HG03060 (cell line): Measurements from ENCODE around the gene UBE3B.

Experiments
- ATAC-seq: cut with Tn5 transposase; IDR thresholded peaks from one replicate; pipeline ENCODE4 v1.9.1; 2021; ENCODE audit warnings: low read depth, moderate number of reproducible peaks; ENCODE audit not compliant: unreplicated experiment

Gene UBE3B

DNA sequence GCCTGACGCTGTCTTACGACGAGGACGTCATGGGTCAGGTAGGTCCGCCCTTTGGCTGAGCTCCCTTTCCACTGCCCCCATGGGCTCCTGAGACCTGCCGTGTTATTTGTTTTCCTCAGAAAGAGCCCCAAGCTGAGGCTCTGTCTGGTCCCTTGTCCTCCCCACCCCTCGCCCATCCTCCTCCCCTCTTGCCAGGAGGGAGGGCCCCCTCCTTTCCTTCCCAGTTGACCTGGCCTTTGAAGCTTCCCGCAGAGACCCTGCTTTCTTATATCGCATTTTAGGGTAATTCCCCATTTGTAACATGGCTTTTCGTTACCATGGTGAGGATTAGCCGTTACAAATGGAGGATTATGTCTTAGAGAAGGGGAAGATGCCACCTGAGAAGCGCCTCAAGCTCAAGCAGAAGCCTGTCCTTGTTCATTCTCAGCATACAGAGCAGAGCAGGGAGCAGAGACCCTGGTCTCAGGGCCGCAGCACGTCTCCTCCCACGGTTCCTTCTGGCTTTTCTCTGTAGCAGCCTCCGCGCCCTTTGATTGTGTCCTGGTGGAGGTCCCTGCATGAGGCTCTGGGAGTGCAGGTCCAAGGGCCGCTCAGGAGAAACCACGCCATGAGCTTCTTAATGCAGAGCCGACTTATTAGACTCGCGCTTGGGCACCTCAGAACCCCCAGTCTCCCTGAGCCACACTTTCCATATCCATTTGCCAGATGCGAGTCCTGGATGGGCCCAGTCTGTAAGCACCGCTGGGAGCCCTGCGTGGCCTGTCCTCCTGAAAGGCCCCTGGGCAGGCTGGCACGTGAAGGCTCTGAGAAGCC, 47.2 kb downstream of the UBE3B start:
- ATAC-seq: no peak

DNA sequence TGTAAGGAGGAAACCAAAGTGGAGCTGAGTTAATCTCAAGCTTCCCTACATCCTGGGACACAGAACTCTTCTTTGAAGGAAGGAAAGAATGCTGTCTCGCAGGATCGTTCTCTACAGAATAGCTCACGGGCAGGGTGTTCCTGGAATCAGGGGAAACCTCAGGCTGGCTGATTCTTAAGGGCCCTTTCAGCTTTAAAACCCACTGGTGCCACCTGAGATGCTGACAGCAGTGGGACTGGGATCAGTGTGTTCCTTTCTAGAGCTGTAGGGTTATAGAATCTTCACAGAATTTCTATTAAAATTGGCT, 47.8 kb downstream of the UBE3B start:
- no peak for ATAC-seq

- no peak for ATAC-seq
Observed at GRCh38 chr12:109527489-109528123, 50.2 kb downstream of the UBE3B start.

GRCh38 chr12:109529691-109530640, 52.5 kb downstream of the UBE3B start:
- no peak for ATAC-seq

GRCh38 chr12:109531411-109531810, 54.0 kb downstream of the UBE3B start:
- no peak for ATAC-seq

GRCh38 chr12:109532721-109533486, 55.5 kb downstream of the UBE3B start:
- no peak for ATAC-seq

DNA sequence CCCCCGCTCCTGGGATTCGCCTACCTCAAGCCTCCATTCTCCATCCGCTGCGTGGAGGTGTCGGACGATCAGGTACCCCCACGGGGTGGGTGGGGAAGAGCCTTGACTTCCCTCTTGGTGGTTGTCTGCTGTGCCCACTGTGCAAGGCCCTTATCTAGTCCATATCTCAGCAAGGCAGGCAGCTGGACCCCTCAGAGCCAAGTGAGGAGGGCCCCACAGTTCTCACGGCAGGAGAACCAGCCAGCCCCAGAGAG, 56.0 kb downstream of the UBE3B start:
- no peak for ATAC-seq

- no peak for ATAC-seq
Observed at GRCh38 chr12:109534456-109534855, 57.0 kb downstream of the UBE3B start.

DNA sequence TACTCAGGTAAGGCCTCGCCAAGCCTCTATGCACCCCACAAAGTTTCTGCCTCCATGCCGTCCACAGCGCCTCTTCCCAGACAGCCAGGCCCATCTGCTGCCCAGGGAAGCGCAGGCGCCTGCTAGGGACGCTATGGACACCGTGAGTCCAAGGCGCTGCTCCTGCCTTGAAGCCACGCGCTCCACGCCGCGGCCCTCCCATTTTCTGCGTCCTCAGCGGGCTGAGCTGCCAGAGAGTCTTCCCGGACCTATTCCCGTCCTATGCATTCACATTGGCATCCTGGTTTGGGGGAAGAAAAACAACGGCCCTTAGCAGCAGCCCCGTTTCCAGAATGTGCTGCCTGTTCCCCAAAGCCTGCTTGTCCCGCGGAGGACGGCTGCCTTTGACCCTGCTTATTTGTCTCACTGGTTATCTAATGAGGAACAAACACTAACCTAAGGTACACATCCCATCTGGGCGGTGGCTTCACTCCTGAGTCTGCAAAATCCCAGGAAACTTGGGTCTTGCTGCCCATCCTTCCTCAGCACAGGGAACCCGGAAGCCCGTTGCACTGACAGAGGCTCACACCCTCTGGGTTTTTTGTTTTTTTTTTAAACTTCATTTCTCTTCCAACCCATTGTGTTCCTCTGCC, 57.9 kb downstream of the UBE3B start:
- ATAC-seq: no peak

DNA sequence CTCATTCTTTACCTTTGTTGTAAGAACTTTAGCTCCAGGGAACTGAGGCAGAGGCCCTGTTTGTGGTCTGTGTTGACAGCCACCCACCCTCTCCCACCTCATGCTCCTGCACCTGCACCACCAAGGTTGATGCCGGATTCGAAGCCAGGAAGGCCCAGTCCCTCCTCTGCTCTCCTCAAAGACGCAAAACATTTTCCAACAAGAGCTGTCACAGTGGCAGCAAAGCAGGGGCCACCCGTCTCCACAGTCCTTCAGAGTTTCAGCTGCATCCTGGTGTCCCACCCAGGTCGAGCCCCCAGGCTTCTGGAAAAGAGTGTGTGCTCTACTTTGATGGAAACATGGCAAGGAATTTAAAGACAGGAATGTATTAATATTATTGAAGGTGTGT, 58.4 kb downstream of the UBE3B start:
- no peak for ATAC-seq

GRCh38 chr12:109537136-109537535, 59.7 kb downstream of the UBE3B start:
- no peak for ATAC-seq

DNA sequence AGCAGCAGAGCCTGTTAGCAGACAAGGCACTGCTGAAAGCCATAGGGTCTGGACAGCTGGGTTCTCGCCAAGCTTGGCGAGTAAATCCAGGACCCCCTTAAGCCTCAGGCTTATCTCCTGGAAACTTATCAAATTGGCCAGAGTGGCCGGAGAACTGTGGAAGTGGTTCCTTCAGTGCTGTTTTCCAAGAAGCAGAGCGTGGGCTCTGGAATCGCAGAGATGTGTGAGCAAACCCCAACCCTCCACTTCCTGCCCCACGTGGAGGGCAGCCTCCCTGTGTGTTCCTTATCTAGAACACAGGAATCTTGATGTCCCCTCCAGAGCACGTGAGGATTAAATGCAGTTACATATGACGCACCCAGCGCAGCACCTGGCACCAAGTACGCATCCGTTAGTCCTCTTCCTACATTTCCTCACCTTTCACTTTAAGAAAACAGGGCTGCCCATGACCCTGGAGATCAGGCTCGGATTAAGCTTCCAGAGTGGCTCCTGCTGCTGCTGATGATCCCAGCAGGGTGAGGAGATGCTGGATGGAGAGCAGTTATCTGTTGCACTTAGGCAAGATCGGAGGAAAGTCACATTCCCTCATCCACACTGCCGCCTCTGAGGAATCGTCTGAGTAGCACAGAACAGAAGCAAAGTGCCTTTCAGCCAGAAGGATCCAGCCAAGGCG, 60.9 kb downstream of the UBE3B start:
- no peak for ATAC-seq

- no peak for ATAC-seq
Observed at GRCh38 chr12:109539508-109539907, 62.1 kb downstream of the UBE3B start.

DNA sequence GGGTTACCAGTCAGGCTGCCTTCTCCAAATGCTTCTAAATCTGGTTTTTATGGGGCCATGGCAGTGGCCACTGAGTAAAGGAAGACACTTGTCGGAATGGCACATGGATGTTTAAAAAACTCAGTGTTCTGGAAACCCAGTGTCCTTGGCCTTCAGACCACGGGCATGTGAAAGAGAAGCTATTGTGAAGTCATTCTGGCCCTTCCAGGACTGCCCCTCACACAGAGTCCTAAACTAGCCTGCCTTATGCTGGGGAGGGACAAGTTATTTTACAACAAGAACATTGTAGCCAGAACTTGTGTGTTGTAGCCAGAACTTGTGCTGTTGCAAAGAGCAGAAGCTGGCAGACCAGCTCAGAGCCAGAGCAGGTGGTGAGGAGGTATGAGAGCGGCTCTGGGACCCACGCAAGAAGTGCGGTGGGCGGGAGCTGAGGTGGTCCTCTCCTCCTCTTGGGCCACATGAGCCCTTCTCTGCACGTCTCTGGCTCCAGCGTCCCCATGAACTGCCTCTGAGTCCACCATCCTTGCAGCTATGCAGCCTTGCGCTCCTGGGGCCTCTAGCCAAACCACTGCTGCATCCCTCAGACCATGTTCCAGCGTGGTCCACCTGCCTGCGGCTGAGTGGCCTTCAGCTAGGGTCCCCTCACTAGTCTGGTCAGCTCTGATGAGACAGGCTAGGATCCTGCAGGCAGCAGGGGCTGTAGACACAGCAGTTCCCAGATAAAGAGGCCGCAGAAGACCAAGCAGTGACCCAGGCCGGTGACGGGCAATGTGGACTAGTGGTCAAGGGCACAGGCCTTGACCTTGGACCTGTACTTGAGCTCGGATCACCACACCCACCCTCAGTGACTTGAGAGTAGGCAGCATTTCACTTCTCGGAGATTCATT, 63.3 kb downstream of the UBE3B start:
- no peak for ATAC-seq

GRCh38 chr12:109541413-109541726, 63.9 kb downstream of the UBE3B start:
- no peak for ATAC-seq

- ATAC-seq: no peak
Observed at GRCh38 chr12:109542014-109542413, 64.6 kb downstream of the UBE3B start.

DNA sequence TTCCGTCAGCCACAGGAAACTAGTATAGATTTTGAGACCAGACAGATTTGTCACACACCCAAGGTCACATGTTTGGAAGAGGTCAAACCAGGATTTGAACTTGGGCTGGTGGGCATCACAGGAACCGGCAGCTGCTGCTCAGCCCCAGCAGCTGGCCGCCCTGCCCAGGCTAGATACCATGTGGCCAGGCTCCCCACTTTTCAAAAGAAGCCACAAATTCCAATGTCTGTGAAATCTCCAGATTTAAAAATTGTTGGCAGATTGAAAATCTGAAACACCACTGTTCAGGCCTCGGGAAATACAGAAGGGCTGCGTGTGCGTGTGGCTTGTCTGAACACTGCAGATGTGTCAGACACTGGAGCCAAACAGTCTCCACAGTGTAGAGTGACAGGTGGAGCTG, 65.4 kb downstream of the UBE3B start:
- no peak for ATAC-seq

- no peak for ATAC-seq
Observed at GRCh38 chr12:109544955-109545531, 67.6 kb downstream of the UBE3B start.

GRCh38 chr12:109545826-109546225, 68.4 kb downstream of the UBE3B start:
- ATAC-seq: no peak
